ENCODE measurements around the gene PDE3B. TPM values are rescaled to one million over a fixed set of nuclear protein-coding genes. Genes with fewer than 3 reads are reported as not detected.
"Not testable (repeated sequence)": the region's sequence is repeated elsewhere in the genome, so short reads cannot be mapped to it uniquely, and the experiment has no call there.

The PDE3B gene
- total RNA-seq (2014; rRNA removed; shearing (Covaris generic)) = 0.03 TPM in 2 replicates

GRCh38 chr11:14643697-14644225 lies at the start of gene PDE3B:
Gene PDE3B, plus strand, starts transcription at chr11:14643804. Its CDS starts 272 bp downstream, at chr11:14644076.
- Histone ChIP-seq H3K4me3 (peak within 1 kb of the TSS; percentile 42), H3K4me1 (replicated peaks) (peaks cover 22% of the 10 kb centered on the region), H3K27ac (no peak within 1 kb of the TSS), H3K36me3 (no peaks in the 10 kb centered on the region), H3K9me3 (replicated peaks) (no peaks in the 10 kb centered on the region), H3K27me3 (replicated peaks) (peaks cover 86% of the 10 kb centered on the region)
- peak; percentile 60 to 63 for DNase-seq (ENCODE audit: low read depth in 1 of 2, low spot score in 2 of 2)

- H3K27me3 ChIP-seq (replicated peaks); DNase-seq (ENCODE audit: low read depth in 1 of 2, low spot score in 2 of 2); H3K36me3 ChIP-seq; H3K9me3 ChIP-seq (replicated peaks); H3K4me3 ChIP-seq; H3K27ac ChIP-seq; H3K4me1 ChIP-seq (replicated peaks): not testable (repeated sequence)
Observed at GRCh38 chr11:14595261-14595660, 48.3 kb upstream of the PDE3B start.

GRCh38 chr11:14607713-14608112 lies 35.9 kb upstream of the PDE3B start:
- no peak overlapping the region for H3K4me3 ChIP-seq
- H3K4me1 ChIP-seq (replicated peaks) = no peaks in the 10 kb centered on the region
- no peaks in the 10 kb centered on the region for H3K27me3 ChIP-seq (replicated peaks)
- H3K36me3 ChIP-seq = no peaks in the 10 kb centered on the region
- no peak for DNase-seq (ENCODE audit: low read depth in 1 of 2, low spot score in 2 of 2)
- no peak overlapping the region for H3K27ac ChIP-seq
- no peaks in the 10 kb centered on the region for H3K9me3 ChIP-seq (replicated peaks)

DNA sequence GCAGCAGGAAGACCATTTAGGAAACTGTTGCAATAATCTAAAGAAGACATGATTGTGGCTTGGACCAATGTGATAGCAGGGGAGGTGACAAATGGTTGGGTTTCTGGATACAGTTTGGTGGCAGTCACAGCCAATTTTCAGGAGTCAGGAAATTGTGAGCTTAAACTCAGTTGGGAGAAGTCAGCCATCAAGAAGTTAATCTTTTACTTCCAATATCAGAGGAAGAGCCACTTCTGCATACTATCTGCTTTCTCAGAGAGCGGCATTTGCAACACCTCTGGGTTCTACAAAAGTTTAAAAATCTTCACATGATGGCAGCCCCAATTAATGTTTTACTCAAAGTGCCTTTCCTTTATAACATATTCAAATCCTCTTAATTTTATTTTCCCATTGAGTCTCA lies 33.7 kb upstream of the PDE3B start:
- Histone ChIP-seq H3K27ac (no peak overlapping the region), H3K4me1 (replicated peaks) (no peaks in the 10 kb centered on the region), H3K9me3 (replicated peaks) (no peaks in the 10 kb centered on the region), H3K4me3 (no peak overlapping the region), H3K36me3 (no peaks in the 10 kb centered on the region), H3K27me3 (replicated peaks) (no peaks in the 10 kb centered on the region)
- no peak for DNase-seq (ENCODE audit: low read depth in 1 of 2, low spot score in 2 of 2)

GRCh38 chr11:14611939-14612338 lies 31.7 kb upstream of the PDE3B start:
- Histone ChIP-seq H3K36me3 (no peaks in the 10 kb centered on the region), H3K4me1 (replicated peaks) (no peaks in the 10 kb centered on the region), H3K4me3 (no peak overlapping the region), H3K27me3 (replicated peaks) (0 out of 2 replicates have a peak, but pooled peaks cover 8% of the 10 kb centered on the region), H3K27ac (no peak overlapping the region), H3K9me3 (replicated peaks) (no peaks in the 10 kb centered on the region)
- no peak for DNase-seq (ENCODE audit: low read depth in 1 of 2, low spot score in 2 of 2)

DNA sequence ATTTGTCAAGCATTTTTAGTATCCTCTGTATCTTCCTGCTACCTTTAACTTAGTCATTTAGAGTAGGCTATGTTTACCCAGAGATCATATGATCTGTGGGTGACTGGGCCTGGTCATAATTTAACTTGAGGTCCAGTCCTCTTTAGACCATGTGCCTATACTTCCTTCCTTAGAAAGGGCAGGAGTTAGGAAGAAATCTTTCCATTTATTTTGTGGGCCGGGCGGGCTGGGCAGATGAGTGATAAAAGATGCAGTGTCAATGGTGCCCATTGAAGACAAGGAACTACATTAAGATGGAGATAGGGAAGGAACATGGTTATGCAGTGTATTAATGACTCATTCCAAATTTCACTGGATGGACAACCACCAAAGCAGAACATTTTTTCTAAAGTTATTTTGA lies 30.9 kb upstream of the PDE3B start:
- no peak overlapping the region for H3K27ac ChIP-seq
- no peak for DNase-seq (ENCODE audit: low read depth in 1 of 2, low spot score in 2 of 2)
- H3K36me3 ChIP-seq = no peaks in the 10 kb centered on the region
- no peak overlapping the region for H3K4me3 ChIP-seq
- H3K4me1 ChIP-seq (replicated peaks) = no peaks in the 10 kb centered on the region
- H3K9me3 ChIP-seq (replicated peaks) = no peaks in the 10 kb centered on the region
- H3K27me3 ChIP-seq (replicated peaks) = 0 out of 2 replicates have a peak, but pooled peaks cover 8% of the 10 kb centered on the region

GRCh38 chr11:14614091-14614622 lies 29.4 kb upstream of the PDE3B start:
- no peak for DNase-seq (ENCODE audit: low read depth in 1 of 2, low spot score in 2 of 2)
- no peak overlapping the region for H3K4me3 ChIP-seq
- no peaks in the 10 kb centered on the region for H3K9me3 ChIP-seq (replicated peaks)
- H3K36me3 ChIP-seq = no peaks in the 10 kb centered on the region
- no peaks in the 10 kb centered on the region for H3K4me1 ChIP-seq (replicated peaks)
- H3K27me3 ChIP-seq (replicated peaks) = peaks cover 14% of the 10 kb centered on the region; the same call in 1 of the 2 replicates
- no peak overlapping the region for H3K27ac ChIP-seq

DNA sequence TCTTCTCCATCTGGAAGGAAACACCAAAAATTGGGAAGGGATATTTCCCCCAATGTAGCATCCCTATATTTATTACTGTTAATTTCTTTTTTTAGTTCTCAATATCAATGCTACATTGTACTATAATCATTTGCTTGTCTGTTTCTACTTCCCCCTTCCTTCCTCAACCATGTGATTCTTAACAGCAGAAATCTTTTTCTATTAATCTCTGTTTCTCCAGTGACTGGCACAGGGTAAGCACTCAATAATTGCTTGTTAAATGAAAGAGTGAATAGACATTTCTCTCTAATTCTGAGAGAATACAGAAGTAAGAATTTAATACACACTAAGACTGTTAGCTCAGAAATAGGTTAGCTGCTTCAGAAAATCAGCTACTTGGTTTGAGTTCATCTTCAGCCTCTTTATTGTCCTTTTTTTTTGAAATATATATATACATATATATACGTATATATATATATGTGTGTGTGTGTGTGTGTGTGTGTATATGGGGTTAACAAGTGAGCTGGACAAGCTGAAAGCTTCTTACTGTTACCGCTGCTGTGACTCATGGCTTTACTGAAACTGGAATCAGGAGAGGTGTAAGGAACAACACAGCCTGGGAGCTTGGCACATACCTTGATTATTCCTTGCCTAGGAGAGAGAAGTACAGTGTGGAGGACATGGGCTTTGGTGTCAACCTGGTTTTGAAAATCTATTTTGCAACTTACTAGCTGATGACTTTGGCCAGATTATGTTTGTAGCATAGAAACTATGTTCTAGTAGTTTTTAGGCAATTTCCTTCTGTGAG lies 26.2 kb upstream of the PDE3B start:
- Histone ChIP-seq H3K36me3 (no peaks in the 10 kb centered on the region), H3K4me1 (replicated peaks) (no peaks in the 10 kb centered on the region), H3K27ac (no peak overlapping the region), H3K9me3 (replicated peaks) (no peaks in the 10 kb centered on the region), H3K27me3 (replicated peaks) (peaks cover 14% of the 10 kb centered on the region; the same call in 1 of the 2 replicates), H3K4me3 (no peak overlapping the region)
- no peak for DNase-seq (ENCODE audit: low read depth in 1 of 2, low spot score in 2 of 2)

GRCh38 chr11:14618060-14618459 lies 25.5 kb upstream of the PDE3B start:
- Histone ChIP-seq H3K4me3 (no peak overlapping the region), H3K36me3 (no peaks in the 10 kb centered on the region), H3K27ac (no peak overlapping the region), H3K27me3 (replicated peaks) (peaks cover 14% of the 10 kb centered on the region; the same call in 1 of the 2 replicates), H3K9me3 (replicated peaks) (no peaks in the 10 kb centered on the region), H3K4me1 (replicated peaks) (no peaks in the 10 kb centered on the region)
- DNase-seq (ENCODE audit: low read depth in 1 of 2, low spot score in 2 of 2) = no peak

DNA sequence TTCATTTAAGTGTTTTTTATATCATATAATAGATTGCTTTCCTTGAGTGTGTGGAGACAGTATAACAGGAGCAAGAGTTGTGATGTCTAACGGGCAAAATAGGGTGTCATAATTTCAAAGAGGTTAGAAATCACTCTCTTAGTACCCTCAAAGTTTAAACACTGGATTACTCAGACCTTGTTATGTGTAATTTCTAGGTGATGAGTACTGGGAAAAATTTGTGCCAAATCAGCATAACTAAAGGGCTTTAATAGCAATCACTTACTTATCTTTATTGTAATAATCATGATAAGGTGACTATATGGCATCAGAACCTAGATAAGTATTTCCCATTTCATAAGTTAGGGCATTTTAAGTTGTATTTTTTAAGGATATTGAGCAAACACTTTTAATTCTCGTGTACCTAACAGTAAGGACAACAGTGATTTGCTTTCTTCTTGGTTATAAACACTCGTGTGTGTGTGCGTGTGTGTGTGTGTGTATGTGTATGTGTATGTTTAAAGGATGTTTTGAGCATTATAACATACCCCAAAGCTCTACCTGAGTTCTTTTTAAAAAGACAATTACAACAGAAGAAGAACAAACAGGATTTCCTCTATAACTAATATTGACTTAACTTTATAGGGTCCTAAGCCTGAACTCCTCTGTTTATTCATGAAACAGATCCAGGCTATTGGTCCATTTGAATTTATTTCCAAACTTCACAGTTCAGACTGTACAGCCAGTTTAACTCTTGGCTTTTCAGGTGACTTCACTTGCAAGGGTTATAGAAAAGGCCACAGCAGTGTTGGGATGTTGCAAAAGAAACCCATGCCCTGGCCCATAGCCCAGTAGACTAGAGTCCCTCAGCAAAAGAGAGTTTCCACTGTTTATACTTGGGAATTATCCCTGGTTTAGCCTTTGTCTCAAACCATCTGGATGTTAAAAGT lies 23.7 kb upstream of the PDE3B start:
- no peak for DNase-seq (ENCODE audit: low read depth in 1 of 2, low spot score in 2 of 2)
- no peak overlapping the region for H3K27ac ChIP-seq
- H3K4me3 ChIP-seq = no peak overlapping the region
- peaks cover 14% of the 10 kb centered on the region; the same call in 1 of the 2 replicates for H3K27me3 ChIP-seq (replicated peaks)
- no peaks in the 10 kb centered on the region for H3K9me3 ChIP-seq (replicated peaks)
- no peaks in the 10 kb centered on the region for H3K4me1 ChIP-seq (replicated peaks)
- no peaks in the 10 kb centered on the region for H3K36me3 ChIP-seq

DNA sequence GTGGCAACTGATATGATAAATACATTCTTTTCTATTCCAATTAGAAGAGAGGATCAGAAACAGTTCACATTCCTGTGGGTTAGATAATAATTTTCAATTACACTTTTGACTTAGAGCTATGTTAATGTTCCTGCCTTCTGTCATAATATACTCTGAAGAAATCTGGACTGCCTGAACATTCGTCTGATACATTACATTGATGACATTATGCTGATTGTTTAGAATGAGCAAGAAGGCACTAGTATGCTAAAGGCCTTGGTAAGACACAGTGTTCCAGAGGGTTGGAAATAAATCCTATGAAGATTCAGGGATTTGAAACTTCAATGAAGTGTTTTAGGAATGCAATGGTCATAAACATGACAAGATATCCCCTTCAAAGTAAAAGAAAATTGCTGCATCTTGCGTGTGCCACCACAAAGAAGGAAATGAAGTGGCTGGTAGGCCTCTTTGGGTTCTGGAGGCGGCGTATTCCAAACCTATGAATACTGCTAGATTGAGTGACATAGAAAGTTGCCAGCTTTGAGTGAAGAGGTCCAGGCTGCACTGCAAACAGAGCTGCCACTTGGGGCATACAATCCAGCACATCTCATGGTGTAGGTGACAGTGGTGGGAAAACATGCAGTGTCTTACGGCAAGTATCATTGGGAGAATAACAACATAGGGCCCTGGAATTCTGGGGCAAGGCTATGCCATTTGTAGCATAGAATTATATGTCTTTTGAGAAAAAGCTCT lies 21.2 kb upstream of the PDE3B start:
- DNase-seq (ENCODE audit: low read depth in 1 of 2, low spot score in 2 of 2) = no peak

GRCh38 chr11:14623036-14623435 lies 20.6 kb upstream of the PDE3B start:
- Histone ChIP-seq H3K4me1 (replicated peaks) (no peaks in the 10 kb centered on the region), H3K27ac (no peak overlapping the region), H3K27me3 (replicated peaks) (peaks cover 5% of the 10 kb centered on the region; the same call in 1 of the 2 replicates), H3K9me3 (replicated peaks) (no peaks in the 10 kb centered on the region), H3K4me3 (no peak overlapping the region), H3K36me3 (no peaks in the 10 kb centered on the region)
- no peak for DNase-seq (ENCODE audit: low read depth in 1 of 2, low spot score in 2 of 2)

More for the DNA sequence above, 21.2 kb upstream of the PDE3B start:
- peaks cover 6% of the 10 kb centered on the region; the same call in 1 of the 2 replicates for H3K27me3 ChIP-seq (replicated peaks)
- H3K9me3 ChIP-seq (replicated peaks) = no peaks in the 10 kb centered on the region
- no peak overlapping the region for H3K4me3 ChIP-seq
- H3K4me1 ChIP-seq (replicated peaks) = no peaks in the 10 kb centered on the region
- H3K27ac ChIP-seq = no peak overlapping the region
- H3K36me3 ChIP-seq = no peaks in the 10 kb centered on the region

All from SJSA1 (cell line).